Calu3 (cell line): ENCODE data around the gene ARVCF. TPM values are rescaled to one million over a fixed set of nuclear protein-coding genes. Genes with fewer than 3 reads are reported as not detected.

Experiments
- BruUV-seq: library from RNA; stranded (reverse); fragments of 400-500 nt; replicated peaks from 2 replicates; lab custom pipeline; 2021; lab: Mats Ljungman, UMichigan
- CTCF ChIA-PET: fragments of 300-600 bp; sonication (Branson Sonifier 250); formaldehyde crosslinking; loops from one replicate; lab custom pipeline; 2022; ENCODE audit warnings: antibody characterized with exemption; lab: Charles Lee
- DNase-seq: peaks from one replicate; pipeline ENCODE4 v3.0.0; 2022
- H3K27ac Mint-ChIP-seq: one replicate; pipeline ENCODE4 v1.8.0; 2022; ENCODE audit warnings: mixed read lengths; ENCODE audit not compliant: unreplicated experiment
- H3K27me3 Mint-ChIP-seq: one replicate; pipeline ENCODE4 v1.8.0; 2022; ENCODE audit warnings: mixed read lengths; ENCODE audit not compliant: unreplicated experiment
- H3K36me3 Mint-ChIP-seq: one replicate; pipeline ENCODE4 v1.8.0; 2022; ENCODE audit warnings: mild to moderate bottlenecking, moderate library complexity, mixed read lengths; ENCODE audit not compliant: insufficient read depth, unreplicated experiment
- H3K4me1 Mint-ChIP-seq: one replicate; pipeline ENCODE4 v1.8.0; 2022; ENCODE audit warnings: mild to moderate bottlenecking, low read depth, mixed read lengths; ENCODE audit not compliant: unreplicated experiment
- H3K4me3 Mint-ChIP-seq: one replicate; pipeline ENCODE4 v1.8.0; 2022; ENCODE audit warnings: mild to moderate bottlenecking, low read depth, moderate library complexity, mixed read lengths; ENCODE audit not compliant: unreplicated experiment
- H3K9me3 Mint-ChIP-seq: one replicate; pipeline ENCODE4 v1.8.0; 2022; ENCODE audit warnings: low read depth, mixed read lengths; ENCODE audit not compliant: unreplicated experiment
- intact Hi-C: fragments of 100-400 bp; cut with micrococcal nuclease; formaldehyde crosslinking; loops from one replicate; pipeline ENCODE4 v1.10.0; 2022; ENCODE audit not compliant: unreplicated experiment
- total RNA-seq: library from RNA; stranded (reverse); gene quantifications from 2 replicates; pipeline ENCODE4 v1.2.3, GENCODE V29; 2022
- TF ChIP-seq, protein P1 (sequence below): fragments of 200-600 bp; IDR thresholded peaks from one replicate; pipeline ENCODE4 v1.8.0; 2022; ENCODE audit warnings: antibody characterized with exemption; ENCODE audit not compliant: unreplicated experiment

Gene ARVCF
- total RNA-seq, 1 experiment from 2014 or later: 19.7 TPM

DNA sequence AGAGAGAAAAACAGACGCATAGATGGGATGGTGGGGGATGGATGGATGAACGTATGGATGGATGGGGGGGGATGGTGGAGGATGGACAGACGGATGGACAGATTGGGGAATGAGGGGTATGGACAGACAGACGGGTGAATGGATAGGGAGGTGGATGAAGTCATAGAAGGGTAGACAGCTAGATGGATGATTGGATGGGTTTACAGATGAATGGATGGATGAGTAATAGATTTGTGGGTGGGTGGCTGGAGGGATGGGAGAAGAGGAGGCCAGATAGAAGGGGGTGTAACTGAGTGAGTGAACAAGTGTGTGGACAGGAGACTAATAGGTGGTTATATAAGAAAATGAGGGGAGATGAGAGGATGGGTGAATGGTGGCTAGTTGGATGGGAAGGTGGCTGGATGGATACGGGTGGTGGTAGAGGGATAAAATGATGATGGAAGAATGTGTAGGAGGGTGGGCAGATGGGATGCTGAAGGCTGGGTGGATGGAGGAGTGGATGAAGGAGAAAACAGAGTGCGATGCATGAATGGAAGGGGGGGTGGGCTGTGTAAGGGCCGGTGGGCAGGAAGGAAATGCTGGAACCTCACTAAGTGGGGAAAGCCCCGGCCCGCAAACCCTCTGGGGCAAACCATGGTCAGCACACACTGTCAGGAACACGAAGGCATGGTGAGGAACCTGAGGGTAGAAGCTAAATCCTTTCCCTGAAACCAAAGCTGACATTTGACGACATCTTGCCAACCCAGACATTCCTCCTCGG lies 21.6 kb downstream of the ARVCF start:
- H3K27me3 Mint-ChIP-seq: no peaks in the 10 kb centered on the region
- BruUV-seq: no TSS peak
- TF ChIP-seq, protein P1, sequence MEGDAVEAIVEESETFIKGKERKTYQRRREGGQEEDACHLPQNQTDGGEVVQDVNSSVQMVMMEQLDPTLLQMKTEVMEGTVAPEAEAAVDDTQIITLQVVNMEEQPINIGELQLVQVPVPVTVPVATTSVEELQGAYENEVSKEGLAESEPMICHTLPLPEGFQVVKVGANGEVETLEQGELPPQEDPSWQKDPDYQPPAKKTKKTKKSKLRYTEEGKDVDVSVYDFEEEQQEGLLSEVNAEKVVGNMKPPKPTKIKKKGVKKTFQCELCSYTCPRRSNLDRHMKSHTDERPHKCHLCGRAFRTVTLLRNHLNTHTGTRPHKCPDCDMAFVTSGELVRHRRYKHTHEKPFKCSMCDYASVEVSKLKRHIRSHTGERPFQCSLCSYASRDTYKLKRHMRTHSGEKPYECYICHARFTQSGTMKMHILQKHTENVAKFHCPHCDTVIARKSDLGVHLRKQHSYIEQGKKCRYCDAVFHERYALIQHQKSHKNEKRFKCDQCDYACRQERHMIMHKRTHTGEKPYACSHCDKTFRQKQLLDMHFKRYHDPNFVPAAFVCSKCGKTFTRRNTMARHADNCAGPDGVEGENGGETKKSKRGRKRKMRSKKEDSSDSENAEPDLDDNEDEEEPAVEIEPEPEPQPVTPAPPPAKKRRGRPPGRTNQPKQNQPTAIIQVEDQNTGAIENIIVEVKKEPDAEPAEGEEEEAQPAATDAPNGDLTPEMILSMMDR: no peak
- no peaks in the 10 kb centered on the region for H3K4me1 Mint-ChIP-seq
- CTCF ChIA-PET: interaction anchor here (0.6 kb wide), 1 partner anchor 1013 kb away, joined by 3 read pairs; no protein-coding TSS in a partner anchor
- intact Hi-C loops: no loop called here
- no peaks in the 10 kb centered on the region for H3K9me3 Mint-ChIP-seq
- no peak overlapping the region for H3K4me3 Mint-ChIP-seq
- H3K36me3 Mint-ChIP-seq: peaks cover 4% of the 10 kb centered on the region
- no peak for DNase-seq
- no peak overlapping the region for H3K27ac Mint-ChIP-seq

DNA sequence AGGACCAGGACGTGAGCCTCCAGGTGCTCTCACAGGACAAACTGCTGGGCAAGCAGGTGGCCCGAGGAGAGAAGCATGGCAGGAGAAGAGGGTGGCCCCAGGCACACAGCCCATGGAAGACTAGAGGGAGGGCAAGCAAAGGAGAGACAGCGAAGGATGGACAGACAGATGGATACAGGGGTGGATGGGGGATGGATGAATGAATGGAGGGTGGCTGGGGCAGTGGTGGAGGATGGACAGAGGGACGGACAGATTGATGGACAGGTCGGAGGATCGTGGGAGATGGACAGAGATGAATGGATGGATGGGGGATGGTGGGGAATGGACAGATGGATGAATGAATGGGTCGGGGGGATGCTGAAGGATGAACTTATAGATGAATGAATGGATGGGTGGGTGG lies 22.7 kb downstream of the ARVCF start:
- Mint-ChIP-seq H3K27me3 (no peaks in the 10 kb centered on the region), H3K4me1 (no peaks in the 10 kb centered on the region), H3K4me3 (no peak overlapping the region), H3K9me3 (no peaks in the 10 kb centered on the region), H3K27ac (no peak overlapping the region), H3K36me3 (peaks cover 4% of the 10 kb centered on the region)
- TF ChIP-seq, protein P1: no peak
- BruUV-seq: no TSS peak
- intact Hi-C loops: no loop called here
- CTCF ChIA-PET: no interaction called here
- DNase-seq: no peak

DNA sequence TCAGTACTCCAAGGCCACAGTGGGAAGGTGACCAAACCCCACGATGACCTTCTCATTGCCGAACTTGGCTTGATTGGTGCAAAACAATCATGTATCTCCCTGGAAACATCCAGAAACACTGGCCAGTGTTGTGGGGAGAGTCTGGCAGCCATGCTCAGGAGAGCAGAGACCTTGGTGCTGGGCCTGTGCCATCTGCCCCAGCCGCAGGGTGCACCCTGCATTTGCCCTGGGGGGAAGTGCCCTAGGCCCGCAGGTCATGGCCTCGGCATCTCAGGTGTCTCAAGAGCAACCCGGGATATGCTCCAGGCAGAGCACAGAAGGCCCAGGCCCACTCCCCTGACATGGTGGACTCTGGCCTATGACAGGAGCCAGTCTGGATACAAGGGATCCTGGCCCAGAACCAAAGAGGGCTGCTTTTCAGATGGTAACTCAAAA lies 23.7 kb downstream of the ARVCF start:
- Mint-ChIP-seq H3K36me3 (peaks cover 8% of the 10 kb centered on the region), H3K4me1 (no peaks in the 10 kb centered on the region), H3K9me3 (no peaks in the 10 kb centered on the region), H3K27ac (no peak overlapping the region), H3K27me3 (no peaks in the 10 kb centered on the region), H3K4me3 (no peak overlapping the region)
- intact Hi-C loops: no loop called here
- BruUV-seq: no TSS peak
- no peak for DNase-seq
- TF ChIP-seq, protein P1: no peak
- CTCF ChIA-PET: no interaction called here

DNA sequence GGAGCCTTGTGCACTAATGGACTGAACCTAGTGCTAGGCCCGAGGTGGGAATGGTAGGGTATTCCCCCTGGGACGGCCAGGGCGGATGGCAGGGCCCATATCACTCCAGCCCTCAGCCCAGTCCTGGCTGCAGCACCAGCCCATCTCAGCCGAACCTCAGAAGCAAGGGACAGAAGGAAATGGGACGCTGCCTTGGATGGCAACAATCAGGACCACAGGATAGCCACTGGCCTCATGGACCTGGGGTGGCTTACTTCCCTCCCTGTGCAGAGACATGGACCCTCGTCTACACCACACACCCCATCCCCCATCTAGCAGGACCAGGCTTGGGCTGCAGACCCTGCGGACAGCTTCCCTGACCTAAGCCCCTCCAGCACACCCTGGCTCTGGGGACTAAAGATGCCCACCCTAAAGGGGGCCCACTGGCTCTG lies 24.1 kb downstream of the ARVCF start:
- intact Hi-C loops: no loop called here
- Mint-ChIP-seq H3K36me3 (peaks cover 8% of the 10 kb centered on the region), H3K27me3 (no peaks in the 10 kb centered on the region), H3K27ac (no peak overlapping the region), H3K4me3 (no peak overlapping the region), H3K4me1 (no peaks in the 10 kb centered on the region), H3K9me3 (no peaks in the 10 kb centered on the region)
- DNase-seq: no peak
- TF ChIP-seq, protein P1: no peak
- CTCF ChIA-PET: interaction anchor here (0.9 kb wide), 1 partner anchor 18 kb away, joined by 3 read pairs; no protein-coding TSS in a partner anchor
- no TSS peak for BruUV-seq
